ENCODE results near the gene KBTBD13.
"Not testable (repeated sequence)": the region's sequence is repeated elsewhere in the genome, so short reads cannot be mapped to it uniquely, and the experiment has no call there.

The KBTBD13 gene

DNA sequence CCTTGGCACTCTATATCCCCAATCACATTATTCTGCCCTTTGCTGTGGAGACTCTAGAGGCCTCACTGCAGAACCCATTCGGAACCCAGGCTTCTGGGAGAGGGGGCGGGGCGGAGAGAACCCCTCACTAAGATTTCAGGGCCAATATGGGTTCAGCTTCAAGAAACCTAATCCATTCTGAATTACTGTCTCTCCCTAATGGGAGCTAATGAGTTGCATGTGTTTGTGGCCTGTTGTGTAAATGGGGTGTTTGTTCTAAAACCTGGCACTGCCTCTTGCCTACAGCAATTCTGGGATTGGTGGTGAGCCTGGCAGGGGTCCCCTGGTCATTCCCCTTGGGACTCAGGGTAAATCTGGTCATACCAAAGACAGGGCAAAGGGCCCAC lies 8.2 kb upstream of the KBTBD13 start:
- no peak for DNase-seq (ENCODE audit: extremely low read depth in 1 of 2, low read depth in 1 of 2)

- DNase-seq (ENCODE audit: extremely low read depth in 1 of 2, low read depth in 1 of 2), result no peak
Measured at GRCh38 chr15:65069179-65069578, 7.4 kb upstream of the KBTBD13 start.

- no peak for DNase-seq (ENCODE audit: extremely low read depth in 1 of 2, low read depth in 1 of 2)
Measured at GRCh38 chr15:65069779-65070546, 6.6 kb upstream of the KBTBD13 start.

- no peak for DNase-seq (ENCODE audit: extremely low read depth in 1 of 2, low read depth in 1 of 2)
Measured at GRCh38 chr15:65071381-65071811, 5.2 kb upstream of the KBTBD13 start.

DNA sequence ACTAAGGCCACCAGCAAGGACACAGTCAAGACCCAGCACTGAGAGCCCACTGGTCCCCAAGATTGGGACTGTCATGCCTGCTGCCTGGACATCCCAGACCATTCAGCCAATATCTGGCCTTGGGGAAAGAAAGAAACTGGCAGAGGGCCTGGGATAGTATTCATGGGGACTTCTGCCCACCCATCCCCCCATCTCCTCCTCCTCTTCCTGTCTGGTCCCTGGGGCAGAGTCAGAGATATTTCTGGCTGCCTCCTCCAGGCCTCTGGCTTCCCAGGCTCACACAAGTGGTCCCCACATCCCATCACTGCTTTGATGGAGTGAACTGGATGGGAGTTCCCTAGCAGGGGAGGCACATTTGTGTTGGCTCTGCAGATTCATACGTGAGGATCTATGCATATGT lies 4.5 kb upstream of the KBTBD13 start:
- no peak for DNase-seq (ENCODE audit: extremely low read depth in 1 of 2, low read depth in 1 of 2)

DNA sequence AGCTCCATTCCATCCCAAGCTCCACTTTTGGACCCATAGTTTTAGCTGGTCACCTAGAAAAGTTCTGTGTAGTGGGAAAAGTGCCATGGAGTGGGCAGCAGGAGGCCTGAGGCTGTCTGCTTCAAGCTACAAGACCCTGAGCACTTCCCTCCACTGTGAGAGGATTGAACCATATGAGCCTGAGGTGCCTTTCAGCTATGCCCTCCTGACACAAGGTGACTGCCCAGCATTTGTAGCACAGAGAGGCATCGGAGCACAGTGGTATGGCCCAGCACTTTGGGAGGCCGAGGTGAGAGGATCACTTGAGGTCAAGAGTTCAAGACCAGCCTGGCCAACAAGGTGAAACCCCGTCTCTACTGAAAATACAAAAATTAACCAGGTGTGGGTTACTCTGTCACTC lies 3.9 kb upstream of the KBTBD13 start:
- no peak for DNase-seq (ENCODE audit: extremely low read depth in 1 of 2, low read depth in 1 of 2)

DNA sequence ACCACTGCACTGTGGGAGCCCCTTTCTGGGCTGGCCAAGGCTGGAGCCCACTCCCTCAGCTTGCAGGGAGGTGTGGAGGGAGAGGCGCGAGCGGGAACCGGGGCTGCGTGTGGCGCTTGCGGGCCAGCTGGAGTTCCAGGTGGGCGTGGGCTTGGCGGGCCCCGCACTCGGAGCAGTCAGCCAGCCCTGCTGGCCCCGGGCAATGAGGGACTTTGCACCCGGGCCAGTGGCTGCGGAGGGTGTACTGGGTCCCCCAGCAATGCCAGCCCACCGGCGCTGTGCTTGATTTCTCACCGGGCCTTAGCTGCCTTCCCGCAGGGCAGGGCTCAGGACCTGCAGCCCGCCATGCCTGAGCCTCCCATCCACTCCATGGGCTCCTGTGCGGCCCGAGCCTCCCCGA lies 1.6 kb upstream of the KBTBD13 start:
- not testable (repeated sequence) for DNase-seq (ENCODE audit: extremely low read depth in 1 of 2, low read depth in 1 of 2)

- not testable (repeated sequence) for DNase-seq (ENCODE audit: extremely low read depth in 1 of 2, low read depth in 1 of 2)
Measured at GRCh38 chr15:65075607-65076395, 745 bp upstream of the KBTBD13 start.

DNA sequence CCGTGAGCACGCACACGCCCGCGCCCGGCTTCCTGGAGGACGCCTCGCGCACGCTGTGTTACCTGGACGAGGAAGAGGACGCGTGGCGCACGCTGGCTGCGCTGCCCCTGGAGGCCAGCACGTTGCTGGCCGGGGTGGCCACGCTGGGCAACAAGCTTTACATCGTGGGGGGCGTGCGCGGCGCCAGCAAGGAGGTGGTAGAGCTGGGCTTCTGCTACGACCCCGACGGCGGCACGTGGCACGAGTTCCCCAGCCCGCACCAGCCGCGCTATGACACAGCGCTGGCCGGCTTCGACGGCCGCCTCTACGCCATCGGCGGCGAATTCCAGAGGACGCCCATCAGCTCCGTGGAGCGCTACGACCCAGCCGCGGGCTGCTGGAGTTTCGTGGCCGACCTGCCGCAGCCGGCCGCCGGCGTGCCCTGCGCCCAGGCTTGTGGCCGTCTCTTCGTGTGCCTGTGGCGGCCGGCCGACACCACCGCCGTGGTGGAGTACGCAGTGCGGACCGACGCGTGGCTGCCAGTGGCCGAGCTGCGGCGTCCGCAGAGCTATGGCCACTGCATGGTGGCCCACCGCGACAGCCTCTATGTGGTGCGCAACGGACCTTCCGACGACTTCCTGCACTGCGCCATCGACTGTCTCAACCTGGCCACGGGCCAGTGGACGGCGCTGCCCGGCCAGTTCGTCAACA lies 890 bp downstream of the KBTBD13 start:
- no peak for DNase-seq (ENCODE audit: extremely low read depth in 1 of 2, low read depth in 1 of 2)

GRCh38 chr15:65077981-65078352 lies 1.4 kb downstream of the KBTBD13 start:
- peak in 1 of 2 donors; percentile 32 for DNase-seq (ENCODE audit: extremely low read depth in 1 of 2, low read depth in 1 of 2)

DNA sequence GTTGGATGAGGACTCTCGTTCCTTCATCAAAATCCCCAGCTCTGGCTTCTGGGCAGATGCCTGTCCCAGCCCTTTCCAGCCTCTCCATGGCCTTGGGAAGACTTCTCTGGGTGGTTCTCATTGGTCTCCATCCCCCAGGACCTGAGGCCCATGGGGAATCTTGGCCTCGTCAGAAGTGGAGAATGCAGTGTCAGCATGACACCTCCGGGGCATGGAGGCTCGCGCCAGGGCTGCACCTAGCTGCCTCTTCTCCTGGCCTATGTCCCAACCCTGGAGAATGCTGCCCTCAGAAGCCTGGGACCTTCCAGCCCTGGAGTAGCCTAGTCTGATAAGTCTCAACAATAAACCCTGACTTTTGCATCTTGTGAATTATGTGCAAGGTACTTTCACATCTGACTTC lies 3.0 kb downstream of the KBTBD13 start:
- DNase-seq (ENCODE audit: extremely low read depth in 1 of 2, low read depth in 1 of 2), result no peak

- DNase-seq (ENCODE audit: extremely low read depth in 1 of 2, low read depth in 1 of 2), result no peak
Measured at GRCh38 chr15:65081270-65081669, 4.7 kb downstream of the KBTBD13 start.

- DNase-seq (ENCODE audit: extremely low read depth in 1 of 2, low read depth in 1 of 2), result peak in 1 of 2 donors; percentile 40
Measured at GRCh38 chr15:65081758-65082157, 5.2 kb downstream of the KBTBD13 start.

DNA sequence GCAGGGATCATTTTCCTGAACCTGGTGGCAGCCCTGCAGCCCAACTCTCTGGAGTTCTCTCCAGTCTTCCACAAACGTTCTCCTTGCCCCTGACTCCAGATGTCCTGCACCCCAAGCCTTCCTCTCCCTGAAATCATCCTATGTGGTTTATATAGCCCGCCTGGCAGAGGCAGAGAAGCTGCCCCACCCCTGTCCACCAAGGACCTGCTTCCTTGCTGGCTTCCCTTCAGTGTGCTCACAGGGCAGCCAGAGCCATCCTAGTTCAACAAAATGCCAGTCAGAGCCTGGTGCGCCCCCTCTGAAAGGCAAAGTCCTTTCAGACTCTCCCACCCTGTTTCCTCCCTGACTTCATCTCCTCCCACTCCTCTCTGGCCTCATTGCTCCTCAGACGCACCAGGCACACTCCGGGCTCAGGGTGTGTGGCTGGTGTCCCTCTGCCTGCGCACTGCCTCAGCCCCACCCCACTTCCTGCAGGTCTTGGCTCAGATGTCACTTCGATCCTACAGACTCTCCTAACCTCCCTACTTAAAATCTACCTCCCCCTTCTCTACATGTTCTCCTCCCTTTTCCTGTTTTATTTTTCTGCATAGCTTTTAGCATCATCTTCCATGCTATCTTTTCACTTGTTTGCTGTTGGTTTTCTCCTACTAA lies 5.9 kb downstream of the KBTBD13 start:
- DNase-seq (ENCODE audit: extremely low read depth in 1 of 2, low read depth in 1 of 2), result peak in 1 of 2 donors; percentile 12

- DNase-seq (ENCODE audit: extremely low read depth in 1 of 2, low read depth in 1 of 2), result no peak
Measured at GRCh38 chr15:65083262-65083701, 6.7 kb downstream of the KBTBD13 start.

DNA sequence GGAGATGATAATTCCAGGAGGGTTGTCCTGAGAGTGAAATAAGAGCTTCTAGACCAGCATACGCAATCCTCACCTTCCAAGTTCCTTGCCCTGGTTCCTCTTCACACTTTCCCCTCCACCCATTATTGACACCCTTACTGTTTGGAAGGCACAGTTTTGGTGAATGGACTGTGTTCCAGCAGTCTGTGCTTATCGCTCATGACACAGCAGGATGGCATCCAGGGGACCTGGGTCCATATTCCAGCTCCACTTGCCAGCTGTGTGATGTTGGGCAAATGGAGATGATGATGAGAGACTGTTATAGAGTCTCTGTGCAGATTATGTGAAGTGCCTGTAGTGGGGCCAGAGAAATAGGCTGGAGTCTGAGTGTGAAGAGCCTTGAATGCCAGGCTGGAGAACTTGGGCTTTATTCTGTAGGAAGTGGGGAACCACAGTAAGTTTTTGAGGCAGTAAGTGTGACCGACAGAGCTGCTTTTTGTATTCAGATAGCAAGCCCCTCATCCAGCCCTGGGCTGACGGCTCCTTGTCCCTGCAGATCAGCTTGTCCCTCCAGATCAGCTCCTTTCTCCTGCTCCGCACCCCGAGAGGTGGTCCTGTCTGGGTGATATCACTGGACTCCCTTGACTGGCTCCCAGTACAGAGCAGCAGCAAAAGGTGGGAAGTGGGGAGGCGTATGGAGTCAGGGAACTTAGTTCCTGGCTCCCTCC lies 8.1 kb downstream of the KBTBD13 start:
- no peak for DNase-seq (ENCODE audit: extremely low read depth in 1 of 2, low read depth in 1 of 2)

DNA sequence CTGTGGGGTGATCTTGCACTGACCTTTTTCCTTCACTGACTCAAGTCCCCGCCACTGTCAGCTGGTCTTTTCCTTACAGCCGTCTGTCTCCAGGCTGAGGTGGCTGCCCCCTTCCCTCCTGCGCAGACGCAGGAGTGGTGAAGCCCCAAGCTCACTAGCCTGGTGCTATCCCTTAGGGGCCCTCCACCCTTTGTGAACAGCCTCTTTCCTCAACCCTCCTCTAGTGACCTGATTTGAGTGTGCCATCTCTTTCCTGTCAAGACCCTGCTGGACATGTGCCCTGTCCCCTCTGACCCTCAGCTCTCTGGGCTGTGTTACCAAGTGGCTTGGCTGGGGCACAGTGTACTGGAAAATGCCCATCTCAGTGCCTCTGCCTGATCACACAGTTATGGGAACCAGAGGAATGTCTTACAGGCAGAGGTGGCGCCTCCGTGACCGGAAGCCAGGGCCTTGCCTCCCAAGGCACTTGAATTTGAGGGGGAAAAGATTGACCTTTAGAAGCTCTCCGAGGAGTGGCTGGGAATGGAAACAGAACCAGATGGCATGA lies 8.7 kb downstream of the KBTBD13 start:
- DNase-seq (ENCODE audit: extremely low read depth in 1 of 2, low read depth in 1 of 2), result no peak

DNA sequence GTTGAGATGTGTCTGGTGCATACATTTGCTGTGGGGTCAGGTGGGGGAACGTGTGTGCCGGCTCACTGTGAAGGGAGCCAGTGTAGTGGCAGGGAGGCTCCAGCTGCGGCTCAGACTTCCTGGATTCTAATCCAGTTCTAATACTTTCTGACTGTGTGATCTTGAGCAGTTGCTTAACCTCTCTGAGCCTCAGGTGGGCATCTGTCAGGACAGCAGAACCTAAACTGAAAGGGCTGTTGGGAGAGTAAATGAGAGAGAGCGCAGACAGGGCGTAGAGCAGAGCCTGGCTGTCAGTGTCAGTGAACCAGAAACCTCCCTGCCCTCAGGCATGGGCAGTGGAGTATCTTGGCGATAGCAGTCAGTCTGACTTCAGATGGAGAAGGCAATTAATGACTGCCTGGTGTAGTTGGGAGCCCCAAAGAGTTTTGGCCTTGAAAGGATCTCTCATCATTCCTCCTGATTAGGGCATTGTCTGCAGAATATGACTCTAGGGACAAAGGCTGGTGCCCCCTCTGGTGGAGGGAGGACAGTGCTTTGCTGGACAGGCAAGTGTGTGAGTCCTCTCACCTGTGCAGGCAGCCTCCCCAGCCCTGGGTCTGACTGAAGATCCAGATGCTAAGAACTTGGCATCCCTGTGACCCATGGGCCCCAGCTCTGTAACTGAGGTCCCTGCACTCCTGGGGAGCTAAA lies 9.6 kb downstream of the KBTBD13 start:
- DNase-seq (ENCODE audit: extremely low read depth in 1 of 2, low read depth in 1 of 2), result no peak

GRCh38 chr15:65086680-65087111 lies 10.2 kb downstream of the KBTBD13 start:
- DNase-seq (ENCODE audit: extremely low read depth in 1 of 2, low read depth in 1 of 2), result no peak

- no peak for DNase-seq (ENCODE audit: extremely low read depth in 1 of 2, low read depth in 1 of 2)
Measured at GRCh38 chr15:65087411-65087810, 10.9 kb downstream of the KBTBD13 start.
